ENCODE measurements around the gene STAM2.
A peak's percentile ranks its signal among the peaks of the same experiment; 100 is the strongest.
"Not testable (repeated sequence)": the region's sequence is repeated elsewhere in the genome, so short reads cannot be mapped to it uniquely, and the experiment has no call there.

STAM2 gene

GRCh38 chr2:152099367-152100050 lies 76.1 kb downstream of the STAM2 start:
- DNase-seq = no peak

- DNase-seq = no peak
These were observed 76.8 kb downstream of the STAM2 start, which contains the start of gene CACNB4 for GRCh38 chr2:152098496-152099366. CACNB4 (minus strand) TSS chr2:152099044.

GRCh38 chr2:152097801-152098495 lies 77.6 kb downstream of the STAM2 start:
- DNase-seq = no peak

GRCh38 chr2:152097290-152097800 lies 78.2 kb downstream of the STAM2 start:
- no peak for DNase-seq

GRCh38 chr2:152095146-152095545 lies 80.4 kb downstream of the STAM2 start:
- no peak for DNase-seq

- DNase-seq = no peak
These were observed 81.5 kb downstream of the STAM2 start for GRCh38 chr2:152094014-152094413.

GRCh38 chr2:152093464-152093863 lies 82.1 kb downstream of the STAM2 start:
- peak; percentile 70 for DNase-seq

- no peak for DNase-seq
These were observed 83.5 kb downstream of the STAM2 start for GRCh38 chr2:152092095-152092494.

GRCh38 chr2:152090726-152091125 lies 84.8 kb downstream of the STAM2 start:
- not testable (repeated sequence) for DNase-seq

- no peak for DNase-seq
These were observed 86.3 kb downstream of the STAM2 start for GRCh38 chr2:152089238-152089637.

- no peak for DNase-seq
These were observed 87.6 kb downstream of the STAM2 start for GRCh38 chr2:152088006-152088405.

GRCh38 chr2:152086231-152086630 lies 89.3 kb downstream of the STAM2 start:
- no peak for DNase-seq

- DNase-seq = no peak
These were observed 91.5 kb downstream of the STAM2 start for GRCh38 chr2:152084076-152084475.

GRCh38 chr2:152083202-152083875 lies 92.2 kb downstream of the STAM2 start:
- no peak for DNase-seq

- DNase-seq = no peak
These were observed 96.9 kb downstream of the STAM2 start for GRCh38 chr2:152078662-152079061.

GRCh38 chr2:152078023-152078422 lies 97.5 kb downstream of the STAM2 start:
- no peak for DNase-seq

- DNase-seq = no peak
These were observed 100.0 kb downstream of the STAM2 start for GRCh38 chr2:152075461-152076050.

GRCh38 chr2:152072011-152072410 lies 103.6 kb downstream of the STAM2 start:
- no peak for DNase-seq

GRCh38 chr2:152071518-152071917 lies 104.0 kb downstream of the STAM2 start:
- no peak for DNase-seq

GRCh38 chr2:152071092-152071491 lies 104.5 kb downstream of the STAM2 start:
- peak; percentile 8 for DNase-seq

- no peak for DNase-seq
These were observed 107.3 kb downstream of the STAM2 start for GRCh38 chr2:152068226-152068625.

- DNase-seq = no peak
These were observed 107.7 kb downstream of the STAM2 start for GRCh38 chr2:152067823-152068222.
